HepG2 (cell line): ENCODE measurements around the gene NOS2. TPM values are rescaled to one million over a fixed set of nuclear protein-coding genes. Genes with fewer than 3 reads are reported as not detected.

Source experiments
- BCL6 ChIP-seq: IDR thresholded peaks from 2 replicates; pipeline ENCODE4 v1.6.1; 2016; ENCODE audit warnings: missing genetic modification reagents, missing compliant biosample characterization
- CENPX ChIP-seq: sonication (generic); formaldehyde crosslinking; IDR thresholded peaks from 2 replicates; pipeline ENCODE4 v1.9.0; 2021; ENCODE audit warnings: mild to moderate bottlenecking, missing genetic modification reagents, moderate library complexity
- KDM2A ChIP-seq: sonication (generic); formaldehyde crosslinking; IDR thresholded peaks from 2 replicates; pipeline ENCODE4 v1.4.0; 2020; ENCODE audit warnings: low read depth, missing genetic modification reagents, borderline replicate concordance
- MBNL3 ChIP-seq: fragments of 250-450 bp; sonication (Bioruptor Pico); conservative IDR thresholded peaks from 2 replicates; pipeline ENCODE4 v1.8.0; 2022; ENCODE audit warnings: mild to moderate bottlenecking, inconsistent platforms
- MED1 ChIP-seq: sonication (generic); formaldehyde crosslinking; IDR thresholded peaks from 2 replicates; pipeline ENCODE4 v1.4.0; 2020; ENCODE audit warnings: missing genetic modification reagents
- MLLT10 ChIP-seq: sonication (generic); formaldehyde crosslinking; IDR thresholded peaks from 2 replicates; pipeline ENCODE4 v1.4.0; 2020; ENCODE audit warnings: missing genetic modification reagents
- RAD21 ChIP-seq: fragments of 450-650 bp; formaldehyde crosslinking; IDR thresholded peaks from 2 replicates; pipeline ENCODE4 v1.5.0; 2020; ENCODE audit warnings: mild to moderate bottlenecking
- RBM22 ChIP-seq: fragments of 200-400 bp; formaldehyde crosslinking; optimal IDR thresholded peaks from 2 replicates; pipeline ENCODE3; 2017; ENCODE audit warnings: mild to moderate bottlenecking, low read length, moderate library complexity
- SAP130 ChIP-seq: IDR thresholded peaks from 2 replicates; pipeline ENCODE4 v1.6.1; 2016; ENCODE audit warnings: low read depth
- SMC3 ChIP-seq: IDR thresholded peaks from 2 replicates; pipeline ENCODE4 v1.6.1; 2011; ENCODE audit warnings: low read length, improper control_type of control experiment
- XRCC5 ChIP-seq: fragments of 200-400 bp; formaldehyde crosslinking; optimal IDR thresholded peaks from 2 replicates; pipeline ENCODE3; 2017; ENCODE audit warnings: mild to moderate bottlenecking, low read length
- ZNF274 ChIP-seq: sonication (generic); formaldehyde crosslinking; IDR thresholded peaks from 2 replicates; pipeline ENCODE4 v1.5.1; 2020; ENCODE audit warnings: mild to moderate bottlenecking, missing genetic modification reagents
- ZNF441 ChIP-seq: sonication (generic); formaldehyde crosslinking; IDR thresholded peaks from 2 replicates; pipeline ENCODE4 v1.7.0; 2021; ENCODE audit warnings: missing genetic modification reagents, borderline replicate concordance
- ZNF567 ChIP-seq: sonication (generic); formaldehyde crosslinking; IDR thresholded peaks from 2 replicates; pipeline ENCODE4 v1.8.1; 2023; ENCODE audit warnings: mild to moderate bottlenecking, missing genetic modification reagents, borderline replicate concordance
- ZNF674 ChIP-seq: sonication (generic); formaldehyde crosslinking; IDR thresholded peaks from 2 replicates; pipeline ENCODE4 v1.5.0; 2020; ENCODE audit warnings: low read depth, mild to moderate bottlenecking, missing genetic modification reagents
- ZNF747 ChIP-seq: sonication (generic); formaldehyde crosslinking; IDR thresholded peaks from 2 replicates; pipeline ENCODE4 v1.8.1; 2023; ENCODE audit warnings: missing genetic modification reagents, mild to moderate bottlenecking, borderline replicate concordance
- polyA plus RNA-seq, 8 experiments: library from polyadenylated mRNA; depleted of rRNA in 3 of 8; stranded (reverse) in 7 of 8; unstranded in 1 of 8; fragments of >200 nt; fragmentation: Illumina TruSeq in 4 of 8; extraction: Trizol in 4 of 8; gene quantifications; 2 replicates each; pipeline versions ENCODE4 v1.2.1 to v1.2.3, GENCODE V29; 2011 to 2016; ENCODE audit warnings: low read depth in 4 of 8, missing spikeins in 1 of 8, mixed read lengths in 1 of 8; ENCODE audit not compliant: insufficient read depth in 1 of 8
- total RNA-seq, 5 experiments: library from RNA; depleted of rRNA; stranded (reverse); fragments of >200 nt; fragmentation: Illumina TruSeq; extraction: Trizol; gene quantifications; 2 replicates each; pipeline ENCODE4 v1.2.3, GENCODE V29; 2016; ENCODE audit warnings: low read depth in 1 of 5
- TF ChIP-seq, protein P1 (sequence below), 2 experiments: sonication (generic) in 1 of 2; formaldehyde crosslinking in 1 of 2; IDR thresholded peaks; 2 replicates each; pipeline versions ENCODE4 v1.4.0 to v1.6.1; 2018 to 2020; ENCODE audit warnings: missing genetic modification reagents in 2 of 2, borderline replicate concordance in 1 of 2, low read depth in 1 of 2, mild to moderate bottlenecking in 1 of 2, missing biosample characterization in 1 of 2
- TF ChIP-seq, protein P2 (sequence below): IDR thresholded peaks from 2 replicates; pipeline ENCODE4 v1.6.1; 2018; ENCODE audit warnings: missing genetic modification reagents
- TF ChIP-seq, protein P3 (sequence below): sonication (generic); formaldehyde crosslinking; IDR thresholded peaks from 2 replicates; pipeline ENCODE4 v1.8.0; 2022; ENCODE audit warnings: missing genetic modification reagents, mild to moderate bottlenecking, moderate library complexity, borderline replicate concordance
- TF ChIP-seq, protein P4 (sequence below): IDR thresholded peaks from 2 replicates; pipeline ENCODE4 v1.6.1; 2016

Gene NOS2
- total and polyA plus RNA-seq, 2 of the 13 experiments (the other 11 are each of a cell fraction or from before 2014, with no cell fraction given) = 0.02 TPM; not detected in 1

DNA sequence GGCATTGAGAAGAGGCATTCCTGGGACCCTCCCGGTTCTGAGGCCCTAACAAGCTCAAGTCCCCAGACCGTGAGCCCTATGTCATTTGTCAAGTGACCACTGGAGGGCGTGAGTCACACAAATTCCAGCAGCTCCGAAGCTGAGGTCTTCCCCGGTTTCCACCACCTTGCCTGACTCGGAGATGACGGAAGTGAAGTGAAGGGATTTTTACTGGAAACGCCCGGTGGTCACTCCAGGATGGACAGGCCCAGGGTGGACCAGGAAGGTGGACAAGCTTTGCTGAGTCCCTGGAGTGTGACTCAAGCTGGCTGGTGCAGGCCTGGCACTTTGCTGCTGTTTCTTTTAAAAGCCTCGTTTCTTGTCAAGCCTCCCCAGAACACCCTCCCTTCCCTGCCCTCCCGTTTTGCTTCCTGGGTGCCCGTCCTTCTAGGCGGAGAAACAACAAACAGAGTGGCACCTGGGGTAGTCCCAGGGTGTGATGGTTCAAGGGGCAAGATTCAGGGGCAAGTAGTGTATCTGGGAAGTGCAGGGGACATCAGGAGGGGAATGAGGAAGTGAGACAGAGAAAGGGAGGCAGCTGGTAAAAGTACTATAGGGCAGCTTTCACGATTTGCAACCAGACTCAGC is 5.3 kb upstream of the NOS2 start (continued):
- TF ChIP-seq ZNF747 = no peak
- TF ChIP-seq MED1 = 0 out of 2 replicates have a peak, but pooled peaks have one; percentile 24
- TF ChIP-seq RBM22 = no peak
- TF ChIP-seq BCL6 (CRISPR knock-in tag) = no peak
- no peak for TF ChIP-seq MBNL3 (CRISPR knock-in tag)
- TF ChIP-seq CENPX = no peak
- TF ChIP-seq, protein P1, sequence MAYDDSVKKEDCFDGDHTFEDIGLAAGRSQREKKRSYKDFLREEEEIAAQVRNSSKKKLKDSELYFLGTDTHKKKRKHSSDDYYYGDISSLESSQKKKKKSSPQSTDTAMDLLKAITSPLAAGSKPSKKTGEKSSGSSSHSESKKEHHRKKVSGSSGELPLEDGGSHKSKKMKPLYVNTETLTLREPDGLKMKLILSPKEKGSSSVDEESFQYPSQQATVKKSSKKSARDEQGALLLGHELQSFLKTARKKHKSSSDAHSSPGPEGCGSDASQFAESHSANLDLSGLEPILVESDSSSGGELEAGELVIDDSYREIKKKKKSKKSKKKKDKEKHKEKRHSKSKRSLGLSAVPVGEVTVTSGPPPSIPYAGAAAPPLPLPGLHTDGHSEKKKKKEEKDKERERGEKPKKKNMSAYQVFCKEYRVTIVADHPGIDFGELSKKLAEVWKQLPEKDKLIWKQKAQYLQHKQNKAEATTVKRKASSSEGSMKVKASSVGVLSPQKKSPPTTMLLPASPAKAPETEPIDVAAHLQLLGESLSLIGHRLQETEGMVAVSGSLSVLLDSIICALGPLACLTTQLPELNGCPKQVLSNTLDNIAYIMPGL (CRISPR knock-in tag; IDR thresholded peaks at IDR 0.05; ENCODE audit: borderline replicate concordance in 1 of 2, low read depth in 1 of 2) = peak; percentile 39 to 44; a peak in 2 of 4 replicates
- TF ChIP-seq ZNF674 = no peak
- TF ChIP-seq KDM2A (CRISPR knock-in tag) = peak; percentile 40; the same call in 1 of the 2 replicates
- TF ChIP-seq MLLT10 (CRISPR knock-in tag) = no peak
- TF ChIP-seq XRCC5 = peak; percentile 62
- TF ChIP-seq, protein P2, sequence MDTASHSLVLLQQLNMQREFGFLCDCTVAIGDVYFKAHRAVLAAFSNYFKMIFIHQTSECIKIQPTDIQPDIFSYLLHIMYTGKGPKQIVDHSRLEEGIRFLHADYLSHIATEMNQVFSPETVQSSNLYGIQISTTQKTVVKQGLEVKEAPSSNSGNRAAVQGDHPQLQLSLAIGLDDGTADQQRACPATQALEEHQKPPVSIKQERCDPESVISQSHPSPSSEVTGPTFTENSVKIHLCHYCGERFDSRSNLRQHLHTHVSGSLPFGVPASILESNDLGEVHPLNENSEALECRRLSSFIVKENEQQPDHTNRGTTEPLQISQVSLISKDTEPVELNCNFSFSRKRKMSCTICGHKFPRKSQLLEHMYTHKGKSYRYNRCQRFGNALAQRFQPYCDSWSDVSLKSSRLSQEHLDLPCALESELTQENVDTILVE (CRISPR knock-in tag) = no peak
- TF ChIP-seq ZNF567 (CRISPR knock-in tag) = no peak
- TF ChIP-seq RAD21 (CRISPR knock-in tag) = peak; percentile 78
- TF ChIP-seq, protein P3, sequence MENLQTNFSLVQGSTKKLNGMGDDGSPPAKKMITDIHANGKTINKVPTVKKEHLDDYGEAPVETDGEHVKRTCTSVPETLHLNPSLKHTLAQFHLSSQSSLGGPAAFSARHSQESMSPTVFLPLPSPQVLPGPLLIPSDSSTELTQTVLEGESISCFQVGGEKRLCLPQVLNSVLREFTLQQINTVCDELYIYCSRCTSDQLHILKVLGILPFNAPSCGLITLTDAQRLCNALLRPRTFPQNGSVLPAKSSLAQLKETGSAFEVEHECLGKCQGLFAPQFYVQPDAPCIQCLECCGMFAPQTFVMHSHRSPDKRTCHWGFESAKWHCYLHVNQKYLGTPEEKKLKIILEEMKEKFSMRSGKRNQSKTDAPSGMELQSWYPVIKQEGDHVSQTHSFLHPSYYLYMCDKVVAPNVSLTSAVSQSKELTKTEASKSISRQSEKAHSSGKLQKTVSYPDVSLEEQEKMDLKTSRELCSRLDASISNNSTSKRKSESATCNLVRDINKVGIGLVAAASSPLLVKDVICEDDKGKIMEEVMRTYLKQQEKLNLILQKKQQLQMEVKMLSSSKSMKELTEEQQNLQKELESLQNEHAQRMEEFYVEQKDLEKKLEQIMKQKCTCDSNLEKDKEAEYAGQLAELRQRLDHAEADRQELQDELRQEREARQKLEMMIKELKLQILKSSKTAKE (CRISPR knock-in tag) = no peak
- peak; percentile 85 for TF ChIP-seq SMC3
- TF ChIP-seq ZNF274 (CRISPR knock-in tag) = no peak
- TF ChIP-seq SAP130 (CRISPR knock-in tag) = peak; percentile 23; the same call in 1 of the 2 replicates
- TF ChIP-seq ZNF441 (CRISPR knock-in tag) = no peak
- TF ChIP-seq, protein P4, sequence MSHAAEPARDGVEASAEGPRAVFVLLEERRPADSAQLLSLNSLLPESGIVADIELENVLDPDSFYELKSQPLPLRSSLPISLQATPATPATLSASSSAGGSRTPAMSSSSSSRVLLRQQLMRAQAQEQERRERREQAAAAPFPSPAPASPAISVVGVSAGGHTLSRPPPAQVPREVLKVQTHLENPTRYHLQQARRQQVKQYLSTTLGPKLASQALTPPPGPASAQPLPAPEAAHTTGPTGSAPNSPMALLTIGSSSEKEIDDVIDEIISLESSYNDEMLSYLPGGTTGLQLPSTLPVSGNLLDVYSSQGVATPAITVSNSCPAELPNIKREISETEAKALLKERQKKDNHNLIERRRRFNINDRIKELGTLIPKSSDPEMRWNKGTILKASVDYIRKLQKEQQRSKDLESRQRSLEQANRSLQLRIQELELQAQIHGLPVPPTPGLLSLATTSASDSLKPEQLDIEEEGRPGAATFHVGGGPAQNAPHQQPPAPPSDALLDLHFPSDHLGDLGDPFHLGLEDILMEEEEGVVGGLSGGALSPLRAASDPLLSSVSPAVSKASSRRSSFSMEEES (CRISPR knock-in tag) = no peak
